ENCODE data around the gene CAMK1D.

The CAMK1D gene

DNA sequence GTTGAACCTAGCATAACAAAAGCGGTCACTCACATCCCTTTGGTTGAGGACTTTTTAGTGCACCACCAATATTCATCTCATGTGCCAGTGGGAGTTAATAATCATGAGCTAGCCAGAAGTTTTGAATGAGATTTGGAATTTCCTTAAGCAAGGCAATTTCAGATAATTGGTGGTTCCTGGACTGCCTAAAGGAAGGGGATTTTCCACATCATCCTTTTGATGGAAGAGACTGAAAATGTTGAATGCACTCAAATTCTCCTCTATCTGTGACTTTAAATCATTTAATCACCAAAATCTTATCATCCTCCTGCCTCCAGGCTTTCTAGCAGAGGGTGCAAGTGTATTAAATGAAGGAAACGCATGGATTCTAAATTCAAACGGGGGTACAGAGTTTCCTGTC, 391.5 kb downstream of the CAMK1D start (continued):
- TF ChIP-seq, protein P1, sequence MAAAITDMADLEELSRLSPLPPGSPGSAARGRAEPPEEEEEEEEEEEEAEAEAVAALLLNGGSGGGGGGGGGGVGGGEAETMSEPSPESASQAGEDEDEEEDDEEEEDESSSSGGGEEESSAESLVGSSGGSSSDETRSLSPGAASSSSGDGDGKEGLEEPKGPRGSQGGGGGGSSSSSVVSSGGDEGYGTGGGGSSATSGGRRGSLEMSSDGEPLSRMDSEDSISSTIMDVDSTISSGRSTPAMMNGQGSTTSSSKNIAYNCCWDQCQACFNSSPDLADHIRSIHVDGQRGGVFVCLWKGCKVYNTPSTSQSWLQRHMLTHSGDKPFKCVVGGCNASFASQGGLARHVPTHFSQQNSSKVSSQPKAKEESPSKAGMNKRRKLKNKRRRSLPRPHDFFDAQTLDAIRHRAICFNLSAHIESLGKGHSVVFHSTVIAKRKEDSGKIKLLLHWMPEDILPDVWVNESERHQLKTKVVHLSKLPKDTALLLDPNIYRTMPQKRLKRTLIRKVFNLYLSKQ (tag by site-specific recombination; IDR thresholded peaks at IDR 0.05; ENCODE audit: borderline replicate concordance), result no peak

DNA sequence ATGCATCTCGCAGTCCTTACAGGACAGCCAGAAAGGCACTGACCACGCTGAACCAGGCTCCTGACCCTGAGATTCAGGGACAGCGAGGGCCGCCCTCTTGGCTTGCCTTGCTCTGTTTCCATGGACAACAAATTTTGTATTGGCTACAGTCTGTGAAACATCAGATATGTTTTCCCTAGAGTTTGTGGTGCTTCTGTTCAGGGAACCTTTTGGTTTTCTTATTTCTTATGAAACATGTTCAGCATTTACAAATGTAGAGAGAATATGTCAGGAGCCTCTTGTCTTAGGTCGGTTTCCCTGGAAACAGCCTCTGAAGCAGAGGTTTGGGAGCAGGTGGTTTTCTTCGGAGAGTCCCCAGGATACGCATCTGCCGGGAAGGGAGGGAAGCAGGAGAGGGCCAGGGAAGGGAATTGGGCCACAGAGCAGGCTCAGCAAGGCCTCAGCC, 392.0 kb downstream of the CAMK1D start:
- Histone ChIP-seq H3K9me3 (ENCODE audit: control insufficient read depth, insufficient read depth, low read depth, low read length) (no peaks in the 10 kb centered on the region), H3K36me3 (ENCODE audit: control insufficient read depth in 2 of 2, insufficient read depth in 1 of 2, low read length in 2 of 2) (no peaks in the 10 kb centered on the region), H3K27ac (ENCODE audit: extremely low read depth, low read depth, low read length) (no peak overlapping the region), H3K4me3 (ENCODE audit: low read depth, low read length) (no peak overlapping the region), H3K4me1 (ENCODE audit: control insufficient read depth, insufficient read depth, low read length) (no peaks in the 10 kb centered on the region)
- ChIA-PET POLR2A (no interaction called here), CTCF (interaction anchor here (0.6 to 1.0 kb wide), 2 partner anchors 13 to 142 kb away, joined by 3 to 4 read pairs; no protein-coding TSS in a partner anchor)
- TF ChIP-seq SP7 (tag by site-specific recombination; IDR thresholded peaks at IDR 0.05) (no peak), ZIC2 (tag by site-specific recombination; IDR thresholded peaks at IDR 0.05) (no peak), TRIM28 (IDR thresholded peaks at IDR 0.05; ENCODE audit: borderline replicate concordance, low read length) (no peak), ZNF747 (tag by site-specific recombination; IDR thresholded peaks at IDR 0.05) (no peak), ZNF354C (tag by site-specific recombination; IDR thresholded peaks at IDR 0.05; ENCODE audit: borderline replicate concordance, low read depth) (no peak), ZNF610 (tag by site-specific recombination; IDR thresholded peaks at IDR 0.05; ENCODE audit: borderline replicate concordance) (no peak), YY1 (tag by site-specific recombination; IDR thresholded peaks at IDR 0.05) (no peak), ZNF140 (tag by site-specific recombination; IDR thresholded peaks at IDR 0.05) (no peak), ZNF571 (tag by site-specific recombination; IDR thresholded peaks at IDR 0.05) (no peak), SALL2 (tag by site-specific recombination; IDR thresholded peaks at IDR 0.05; ENCODE audit: borderline replicate concordance) (no peak), ZSCAN30 (tag by site-specific recombination; IDR thresholded peaks at IDR 0.05) (no peak), KLF9 (tag by site-specific recombination; IDR thresholded peaks at IDR 0.05; ENCODE audit: low read depth) (no peak), ZNF114 (tag by site-specific recombination; IDR thresholded peaks at IDR 0.05) (no peak), ZNF157 (tag by site-specific recombination; IDR thresholded peaks at IDR 0.05) (no peak), ZNF24 (tag by site-specific recombination; IDR thresholded peaks at IDR 0.05) (no peak)
- TF ChIP-seq, protein P2, sequence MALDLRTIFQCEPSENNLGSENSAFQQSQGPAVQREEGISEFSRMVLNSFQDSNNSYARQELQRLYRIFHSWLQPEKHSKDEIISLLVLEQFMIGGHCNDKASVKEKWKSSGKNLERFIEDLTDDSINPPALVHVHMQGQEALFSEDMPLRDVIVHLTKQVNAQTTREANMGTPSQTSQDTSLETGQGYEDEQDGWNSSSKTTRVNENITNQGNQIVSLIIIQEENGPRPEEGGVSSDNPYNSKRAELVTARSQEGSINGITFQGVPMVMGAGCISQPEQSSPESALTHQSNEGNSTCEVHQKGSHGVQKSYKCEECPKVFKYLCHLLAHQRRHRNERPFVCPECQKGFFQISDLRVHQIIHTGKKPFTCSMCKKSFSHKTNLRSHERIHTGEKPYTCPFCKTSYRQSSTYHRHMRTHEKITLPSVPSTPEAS (tag by site-specific recombination; IDR thresholded peaks at IDR 0.05), result no peak
- TF ChIP-seq, protein P3, sequence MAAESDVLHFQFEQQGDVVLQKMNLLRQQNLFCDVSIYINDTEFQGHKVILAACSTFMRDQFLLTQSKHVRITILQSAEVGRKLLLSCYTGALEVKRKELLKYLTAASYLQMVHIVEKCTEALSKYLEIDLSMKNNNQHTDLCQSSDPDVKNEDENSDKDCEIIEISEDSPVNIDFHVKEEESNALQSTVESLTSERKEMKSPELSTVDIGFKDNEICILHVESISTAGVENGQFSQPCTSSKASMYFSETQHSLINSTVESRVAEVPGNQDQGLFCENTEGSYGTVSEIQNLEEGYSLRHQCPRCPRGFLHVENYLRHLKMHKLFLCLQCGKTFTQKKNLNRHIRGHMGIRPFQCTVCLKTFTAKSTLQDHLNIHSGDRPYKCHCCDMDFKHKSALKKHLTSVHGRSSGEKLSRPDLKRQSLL (tag by site-specific recombination; IDR thresholded peaks at IDR 0.05), result no peak
- TF ChIP-seq, protein P4, sequence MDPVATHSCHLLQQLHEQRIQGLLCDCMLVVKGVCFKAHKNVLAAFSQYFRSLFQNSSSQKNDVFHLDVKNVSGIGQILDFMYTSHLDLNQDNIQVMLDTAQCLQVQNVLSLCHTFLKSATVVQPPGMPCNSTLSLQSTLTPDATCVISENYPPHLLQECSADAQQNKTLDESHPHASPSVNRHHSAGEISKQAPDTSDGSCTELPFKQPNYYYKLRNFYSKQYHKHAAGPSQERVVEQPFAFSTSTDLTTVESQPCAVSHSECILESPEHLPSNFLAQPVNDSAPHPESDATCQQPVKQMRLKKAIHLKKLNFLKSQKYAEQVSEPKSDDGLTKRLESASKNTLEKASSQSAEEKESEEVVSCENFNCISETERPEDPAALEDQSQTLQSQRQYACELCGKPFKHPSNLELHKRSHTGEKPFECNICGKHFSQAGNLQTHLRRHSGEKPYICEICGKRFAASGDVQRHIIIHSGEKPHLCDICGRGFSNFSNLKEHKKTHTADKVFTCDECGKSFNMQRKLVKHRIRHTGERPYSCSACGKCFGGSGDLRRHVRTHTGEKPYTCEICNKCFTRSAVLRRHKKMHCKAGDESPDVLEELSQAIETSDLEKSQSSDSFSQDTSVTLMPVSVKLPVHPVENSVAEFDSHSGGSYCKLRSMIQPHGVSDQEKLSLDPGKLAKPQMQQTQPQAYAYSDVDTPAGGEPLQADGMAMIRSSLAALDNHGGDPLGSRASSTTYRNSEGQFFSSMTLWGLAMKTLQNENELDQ (tag by site-specific recombination; IDR thresholded peaks at IDR 0.05; ENCODE audit: low read depth), result no peak
- TF ChIP-seq, protein P5, sequence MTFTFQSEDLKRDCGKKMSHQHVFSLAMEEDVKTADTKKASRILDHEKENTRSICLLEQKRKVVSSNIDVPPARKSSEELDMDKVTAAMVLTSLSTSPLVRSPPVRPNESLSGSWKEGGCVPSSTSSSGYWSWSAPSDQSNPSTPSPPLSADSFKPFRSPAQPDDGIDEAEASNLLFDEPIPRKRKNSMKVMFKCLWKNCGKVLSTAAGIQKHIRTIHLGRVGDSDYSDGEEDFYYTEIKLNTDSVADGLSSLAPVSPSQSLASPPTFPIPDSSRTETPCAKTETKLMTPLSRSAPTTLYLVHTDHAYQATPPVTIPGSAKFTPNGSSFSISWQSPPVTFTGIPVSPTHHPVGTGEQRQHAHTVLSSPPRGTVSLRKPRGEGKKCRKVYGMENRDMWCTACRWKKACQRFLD (tag by site-specific recombination; IDR thresholded peaks at IDR 0.05), result no peak

Data from HEK293 (cell line).